CD4-positive, alpha-beta T cell (primary cell): ENCODE data around the gene TET2. TPM values are rescaled to one million over a fixed set of nuclear protein-coding genes. Genes with fewer than 3 reads are reported as not detected.

Experiments
- ATAC-seq: fragments of 200-7000 bp; cut with Tn5 transposase; one replicate; pipeline ENCODE4 v1.10.0; 2022; ENCODE audit warnings: mild to moderate bottlenecking; ENCODE audit not compliant: poor library complexity
- CTCF ChIA-PET: fragments of 350-600 bp; sonication (Branson Sonifier 250); formaldehyde crosslinking; loops from one replicate; lab custom pipeline; 2021; ENCODE audit warnings: antibody characterized with exemption, inconsistent platforms; lab: Charles Lee
- POLR2A ChIA-PET: fragments of 350-600 bp; sonication (Branson Sonifier 250); formaldehyde crosslinking; loops from one replicate; lab custom pipeline; 2021; ENCODE audit warnings: antibody characterized with exemption, inconsistent platforms; lab: Charles Lee
- DNase-seq, 14 experiments: peaks; one replicate each; pipeline ENCODE4 v3.0.0-alpha.2; 2013 to 2020; ENCODE audit warnings: mixed read lengths in 2 of 14
- H3K27ac ChIP-seq, 2 donors: one replicate each; pipeline versions ENCODE4 v1.5.1 to v1.7.0; 2013; ENCODE audit warnings: low read length in 2 of 2, low read depth in 1 of 2, mild to moderate bottlenecking in 1 of 2
- H3K27me3 ChIP-seq, 2 experiments: 1 replicate in 1 of 2; 2 replicates in 1 of 2; pipeline versions ENCODE4 v1.6.1 to v1.7.0; 2013; ENCODE audit warnings: low read length in 2 of 2, control low read depth in 1 of 2, mild to moderate bottlenecking in 1 of 2, moderate library complexity in 1 of 2; ENCODE audit not compliant: insufficient read depth in 2 of 2, control insufficient read depth in 1 of 2
- H3K36me3 ChIP-seq: one replicate; pipeline ENCODE4 v1.6.1; 2013; ENCODE audit warnings: low read length, control low read depth; ENCODE audit not compliant: insufficient read depth
- H3K4me1 ChIP-seq: one replicate; pipeline ENCODE4 v1.6.1; 2013; ENCODE audit warnings: low read length, control low read depth; ENCODE audit not compliant: insufficient read depth
- H3K4me3 ChIP-seq: one replicate; pipeline ENCODE4 v1.5.1; 2013; ENCODE audit warnings: mild to moderate bottlenecking, low read length, moderate library complexity
- H3K9me3 ChIP-seq, 2 experiments: 1 replicate in 1 of 2; 2 replicates in 1 of 2; pipeline versions ENCODE4 v1.6.1 to v1.7.0; 2013; ENCODE audit warnings: low read length in 2 of 2, mild to moderate bottlenecking in 2 of 2, control low read depth in 1 of 2, moderate library complexity in 1 of 2; ENCODE audit not compliant: control insufficient read depth in 1 of 2, insufficient read depth in 1 of 2
- H3K27ac Mint-ChIP-seq: one replicate; pipeline ENCODE4 v1.8.0; 2020; ENCODE audit warnings: mixed read lengths
- H3K27me3 Mint-ChIP-seq: one replicate; pipeline ENCODE4 v1.8.0; 2021; ENCODE audit warnings: mixed read lengths
- H3K36me3 Mint-ChIP-seq: one replicate; pipeline ENCODE4 v1.8.0; 2021; ENCODE audit warnings: low read depth, mixed read lengths
- H3K4me1 Mint-ChIP-seq: one replicate; pipeline ENCODE4 v1.8.0; 2021; ENCODE audit warnings: low read depth, mixed read lengths
- H3K4me3 Mint-ChIP-seq: one replicate; pipeline ENCODE4 v1.8.0; 2020; ENCODE audit warnings: mild to moderate bottlenecking, mixed read lengths
- H3K9me3 Mint-ChIP-seq: one replicate; pipeline ENCODE4 v1.8.0; 2020; ENCODE audit warnings: mixed read lengths
- intact Hi-C, 2 experiments: fragments of 100-400 bp; cut with DNase I in 1 of 2; cut with micrococcal nuclease in 1 of 2; formaldehyde crosslinking; loops; one replicate each; pipeline versions ENCODE4 v1.15.1 to v1.9.0; 2023 to 2025; cut with DNase I, micrococcal nuclease
- total RNA-seq, 174 experiments: library from RNA in 2 of 174; stranded (reverse) in 2 of 174; gene quantifications; one replicate each; pipeline ENCODE4 v1.2.3 and lab custom pipeline; 2021 to 2026
- TF ChIP-seq, protein P1 (sequence below): fragments of 200-600 bp; IDR thresholded peaks from one replicate; pipeline ENCODE4 v1.8.0; 2022; ENCODE audit warnings: antibody characterized with exemption, mild to moderate bottlenecking

The TET2 gene
- total RNA-seq, 2 experiments from 2014 or later = 31.0 to 32.0 TPM

- H3K27me3 ChIP-seq = no peaks in the 10 kb centered on the region
- H3K36me3 ChIP-seq = no peaks in the 10 kb centered on the region
- no peak overlapping the region for H3K27ac ChIP-seq
- intact Hi-C loops = no loop called here
- Mint-ChIP-seq H3K36me3 (peaks cover 2% of the 10 kb centered on the region), H3K9me3 (peaks cover 8% of the 10 kb centered on the region), H3K27me3 (no peaks in the 10 kb centered on the region), H3K4me1 (peaks cover 7% of the 10 kb centered on the region), H3K27ac (no peak overlapping the region), H3K4me3 (no peak overlapping the region)
- no peaks in the 10 kb centered on the region for H3K4me1 ChIP-seq
- H3K9me3 ChIP-seq = peaks cover 0 to 11% of the 10 kb centered on the region in 2 experiments
- ChIA-PET POLR2A (no interaction called here), CTCF (no interaction called here)
- TF ChIP-seq, protein P1, sequence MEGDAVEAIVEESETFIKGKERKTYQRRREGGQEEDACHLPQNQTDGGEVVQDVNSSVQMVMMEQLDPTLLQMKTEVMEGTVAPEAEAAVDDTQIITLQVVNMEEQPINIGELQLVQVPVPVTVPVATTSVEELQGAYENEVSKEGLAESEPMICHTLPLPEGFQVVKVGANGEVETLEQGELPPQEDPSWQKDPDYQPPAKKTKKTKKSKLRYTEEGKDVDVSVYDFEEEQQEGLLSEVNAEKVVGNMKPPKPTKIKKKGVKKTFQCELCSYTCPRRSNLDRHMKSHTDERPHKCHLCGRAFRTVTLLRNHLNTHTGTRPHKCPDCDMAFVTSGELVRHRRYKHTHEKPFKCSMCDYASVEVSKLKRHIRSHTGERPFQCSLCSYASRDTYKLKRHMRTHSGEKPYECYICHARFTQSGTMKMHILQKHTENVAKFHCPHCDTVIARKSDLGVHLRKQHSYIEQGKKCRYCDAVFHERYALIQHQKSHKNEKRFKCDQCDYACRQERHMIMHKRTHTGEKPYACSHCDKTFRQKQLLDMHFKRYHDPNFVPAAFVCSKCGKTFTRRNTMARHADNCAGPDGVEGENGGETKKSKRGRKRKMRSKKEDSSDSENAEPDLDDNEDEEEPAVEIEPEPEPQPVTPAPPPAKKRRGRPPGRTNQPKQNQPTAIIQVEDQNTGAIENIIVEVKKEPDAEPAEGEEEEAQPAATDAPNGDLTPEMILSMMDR = no peak
- ATAC-seq (no peak), DNase-seq (peak in 1 of 14 experiments; percentile 5)
- H3K4me3 ChIP-seq = no peak overlapping the region
These were observed 158.6 kb downstream of the TET2 start for GRCh38 chr4:105305019-105305836.

DNA sequence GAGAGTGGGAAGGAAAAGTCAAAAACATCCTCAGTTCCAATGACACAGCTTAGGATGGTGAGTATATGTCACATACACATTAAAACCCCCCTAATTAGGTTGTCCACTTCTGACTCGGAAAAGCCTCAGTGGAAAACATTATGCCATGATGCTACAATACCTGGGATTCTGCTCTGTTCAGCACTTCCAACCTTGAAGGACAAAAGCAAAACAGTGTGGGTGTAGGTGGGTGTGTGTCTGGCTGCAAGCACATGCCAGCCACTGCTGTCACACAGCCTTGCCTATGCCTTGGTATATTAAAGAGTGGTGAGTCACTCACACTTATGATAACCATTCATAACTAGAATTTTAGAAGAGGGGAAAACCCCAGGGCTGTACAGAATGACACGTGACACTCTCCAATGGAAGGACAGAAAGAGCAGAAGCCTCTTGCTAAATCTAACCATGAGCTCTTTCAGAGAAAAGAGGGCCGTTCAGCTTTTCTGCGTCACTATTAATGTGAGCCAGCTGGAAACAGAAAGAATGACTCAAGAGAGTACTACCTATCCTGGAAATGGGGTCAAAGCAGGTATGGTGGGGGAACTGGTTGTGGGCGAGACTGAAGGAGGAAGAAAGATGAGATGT, 159.6 kb downstream of the TET2 start:
- CTCF ChIA-PET = no interaction called here
- H3K27ac ChIP-seq = no peak overlapping the region
- DNase-seq (peak in 3 of 14 experiments; percentile 29 to 46 (median 30)), ATAC-seq (peak; percentile 77)
- no peaks in the 10 kb centered on the region for H3K27me3 ChIP-seq
- no peak overlapping the region for H3K4me3 Mint-ChIP-seq
- H3K9me3 ChIP-seq = peaks cover 0 to 11% of the 10 kb centered on the region in 2 experiments
- H3K36me3 ChIP-seq = no peaks in the 10 kb centered on the region
- peaks cover 8% of the 10 kb centered on the region for H3K9me3 Mint-ChIP-seq
- H3K4me3 ChIP-seq = no peak overlapping the region
- POLR2A ChIA-PET = no interaction called here
- H3K36me3 Mint-ChIP-seq = peaks cover 6% of the 10 kb centered on the region
- intact Hi-C loops = no loop called here
- H3K27ac Mint-ChIP-seq = no peak overlapping the region
- no peaks in the 10 kb centered on the region for H3K4me1 ChIP-seq
- H3K4me1 Mint-ChIP-seq = peaks cover 7% of the 10 kb centered on the region
- no peaks in the 10 kb centered on the region for H3K27me3 Mint-ChIP-seq
- TF ChIP-seq, protein P1 = no peak

DNA sequence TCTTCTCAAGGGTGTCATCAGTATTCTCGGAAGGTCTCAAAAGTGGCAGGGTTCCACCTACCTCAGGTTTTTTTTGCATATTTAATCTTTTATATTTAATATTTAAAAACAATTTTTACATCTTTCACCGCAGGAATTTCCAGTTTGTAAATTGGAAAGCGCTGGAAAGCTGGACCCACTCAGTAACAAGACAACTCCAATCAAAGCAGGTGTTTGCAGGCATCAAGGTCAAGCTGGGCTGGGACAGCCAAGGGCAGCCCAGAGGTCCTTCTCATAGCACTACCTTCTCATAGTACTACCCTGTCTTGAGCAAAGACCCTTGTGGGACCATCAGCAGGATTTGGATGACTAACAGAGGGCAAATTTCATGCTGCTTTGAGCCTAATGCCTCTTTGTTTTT, 160.1 kb downstream of the TET2 start:
- Histone ChIP-seq H3K4me1 (no peaks in the 10 kb centered on the region), H3K4me3 (no peak overlapping the region), H3K36me3 (no peaks in the 10 kb centered on the region), H3K9me3 (peaks cover 0 to 11% of the 10 kb centered on the region in 2 experiments), H3K27me3 (no peaks in the 10 kb centered on the region), H3K27ac (no peak overlapping the region)
- H3K27ac Mint-ChIP-seq = no peak overlapping the region
- ChIA-PET CTCF (no interaction called here), POLR2A (no interaction called here)
- TF ChIP-seq, protein P1 = no peak
- peaks cover 8% of the 10 kb centered on the region for H3K9me3 Mint-ChIP-seq
- ATAC-seq = no peak
- no peak overlapping the region for H3K4me3 Mint-ChIP-seq
- H3K27me3 Mint-ChIP-seq = no peaks in the 10 kb centered on the region
- peaks cover 6% of the 10 kb centered on the region for H3K36me3 Mint-ChIP-seq
- no peak for DNase-seq
- H3K4me1 Mint-ChIP-seq = peaks cover 7% of the 10 kb centered on the region
- intact Hi-C loops = no loop called here
